ENCODE data around the gene RAD54L2. TPM values are rescaled to one million over a fixed set of nuclear protein-coding genes. Genes with fewer than 3 reads are reported as not detected.
"Not testable (repeated sequence)": the region's sequence is repeated elsewhere in the genome, so short reads cannot be mapped to it uniquely, and the experiment has no call there.

The RAD54L2 gene
- total RNA-seq, 2 experiments from 2014 or later, result 27.6 to 30.0 TPM

DNA sequence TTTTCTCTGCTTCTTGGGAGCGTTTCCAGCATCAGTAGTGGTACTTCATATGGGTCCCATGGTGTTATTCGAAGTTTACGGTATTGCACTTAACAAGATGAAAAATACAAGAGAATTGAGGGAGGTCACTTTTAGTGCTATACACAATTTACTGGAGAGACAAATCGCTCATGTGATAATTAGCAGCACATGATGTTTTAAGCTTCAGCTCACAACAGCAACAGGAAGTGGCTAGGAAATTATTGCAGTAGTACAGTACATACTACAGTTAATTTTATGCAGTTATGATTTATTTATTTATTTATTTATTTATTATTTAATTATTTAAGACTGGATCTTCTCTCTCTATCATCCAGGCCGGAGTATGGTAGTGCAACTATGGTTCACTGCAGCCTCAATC, 24.3 kb upstream of the RAD54L2 start:
- intact Hi-C loops (cut with micrococcal nuclease), result no loop called here
- no peaks in the 10 kb centered on the region for H3K27me3 Mint-ChIP-seq
- no peak for DNase-seq
- no peaks in the 10 kb centered on the region for H3K4me1 Mint-ChIP-seq (ENCODE audit: low read depth)
- CTCF ChIA-PET, result no interaction called here
- H3K27ac Mint-ChIP-seq, result no peak overlapping the region
- POLR2A ChIA-PET, result no interaction called here
- H3K36me3 Mint-ChIP-seq, result no peaks in the 10 kb centered on the region
- H3K4me3 Mint-ChIP-seq, result no peak overlapping the region
- no peaks in the 10 kb centered on the region for H3K9me3 Mint-ChIP-seq

DNA sequence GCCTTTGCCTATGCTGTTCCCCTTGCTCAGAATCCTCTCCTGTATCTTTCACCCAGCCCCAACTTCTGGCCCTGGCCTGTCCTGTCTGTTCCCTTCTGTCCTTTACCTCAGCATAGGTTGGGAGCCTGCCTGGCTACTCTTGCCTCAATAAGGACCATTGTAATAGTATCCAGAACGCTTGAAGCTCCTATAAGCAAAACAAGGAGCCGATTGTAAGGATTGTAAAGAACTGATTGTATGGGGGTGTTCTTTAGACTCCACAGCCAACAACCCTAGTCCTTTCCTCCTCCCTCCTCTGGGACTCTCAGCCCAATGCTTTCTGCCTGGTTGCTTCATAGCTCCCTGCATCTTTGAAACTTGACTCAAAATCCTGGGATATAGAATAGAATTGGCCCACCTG, 18.7 kb upstream of the RAD54L2 start:
- H3K36me3 Mint-ChIP-seq, result no peaks in the 10 kb centered on the region
- no peaks in the 10 kb centered on the region for H3K9me3 Mint-ChIP-seq
- intact Hi-C loops (cut with micrococcal nuclease), result no loop called here
- H3K27ac Mint-ChIP-seq, result no peak overlapping the region
- no peaks in the 10 kb centered on the region for H3K4me1 Mint-ChIP-seq (ENCODE audit: low read depth)
- no peaks in the 10 kb centered on the region for H3K27me3 Mint-ChIP-seq
- ChIA-PET CTCF (no interaction called here), POLR2A (no interaction called here)
- no peak overlapping the region for H3K4me3 Mint-ChIP-seq
- DNase-seq, result no peak

DNA sequence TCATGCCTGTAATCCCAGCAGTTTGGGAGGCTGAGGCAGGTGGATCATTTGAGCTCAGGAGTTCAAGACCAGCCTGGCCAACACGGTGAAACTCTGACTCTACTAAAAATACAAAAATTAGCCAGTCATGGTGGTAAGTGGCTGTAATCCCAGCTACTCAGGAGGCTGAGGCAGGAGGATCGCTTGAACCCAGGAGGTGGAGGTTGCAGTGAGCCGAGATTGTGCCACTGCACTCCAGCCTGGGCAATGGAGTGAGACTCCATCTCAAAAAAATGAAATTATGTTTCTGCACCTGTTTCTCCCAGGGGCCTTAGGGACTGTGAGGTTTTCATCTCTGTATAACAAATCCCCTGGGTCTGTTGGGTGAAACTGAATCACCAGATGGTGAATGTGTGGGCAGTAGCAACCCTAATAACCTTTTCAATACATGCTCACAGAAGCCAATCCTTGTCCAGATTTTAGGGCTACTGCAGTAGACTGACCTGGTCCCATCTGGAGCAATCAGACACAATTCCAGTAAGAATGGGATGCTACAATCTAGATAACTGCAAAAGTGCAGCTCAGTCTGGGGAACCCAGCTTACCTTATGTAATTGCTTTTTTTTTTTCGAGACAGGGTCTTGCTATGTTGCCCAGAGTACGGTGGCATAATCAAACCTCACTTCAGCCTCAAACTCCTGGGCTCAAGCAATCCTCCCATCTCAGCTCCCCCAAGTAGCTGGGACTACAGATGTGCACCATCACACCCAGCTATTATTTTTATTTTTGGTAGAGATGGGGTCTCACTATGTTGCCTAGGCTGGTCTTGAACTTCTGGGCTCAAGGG, 17.4 kb upstream of the RAD54L2 start:
- H3K9me3 Mint-ChIP-seq; POLR2A ChIA-PET; H3K4me3 Mint-ChIP-seq; H3K4me1 Mint-ChIP-seq (ENCODE audit: low read depth); DNase-seq; H3K36me3 Mint-ChIP-seq; CTCF ChIA-PET; H3K27ac Mint-ChIP-seq; H3K27me3 Mint-ChIP-seq; intact Hi-C loops (cut with micrococcal nuclease): not testable (repeated sequence)

GRCh38 chr3:51522273-51522962, 16.1 kb upstream of the RAD54L2 start:
- CTCF ChIA-PET, result no interaction called here
- no peak overlapping the region for H3K4me3 Mint-ChIP-seq
- H3K9me3 Mint-ChIP-seq, result no peaks in the 10 kb centered on the region
- POLR2A ChIA-PET, result no interaction called here
- H3K27ac Mint-ChIP-seq, result no peak overlapping the region
- H3K4me1 Mint-ChIP-seq (ENCODE audit: low read depth), result no peaks in the 10 kb centered on the region
- intact Hi-C loops (cut with micrococcal nuclease), result no loop called here
- DNase-seq, result no peak
- H3K36me3 Mint-ChIP-seq, result no peaks in the 10 kb centered on the region
- no peaks in the 10 kb centered on the region for H3K27me3 Mint-ChIP-seq

DNA sequence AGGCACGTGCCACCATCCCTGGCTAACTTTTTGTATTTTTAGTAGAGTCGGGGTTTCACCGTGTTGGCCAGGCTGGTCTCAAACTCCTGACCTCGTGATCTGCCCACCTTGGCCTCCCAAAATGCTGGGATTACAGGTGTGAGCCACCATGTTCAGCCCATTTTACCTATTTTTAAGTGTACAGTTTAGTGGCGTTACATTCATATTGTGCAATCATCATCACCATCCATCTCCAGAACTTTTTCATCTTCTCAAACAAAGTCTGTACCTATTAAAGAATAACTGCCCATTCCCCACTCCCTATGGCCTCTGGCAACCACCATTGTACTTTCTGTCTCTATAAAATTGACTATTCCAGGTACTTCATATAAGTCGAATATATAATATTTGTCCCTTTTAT, 13.6 kb upstream of the RAD54L2 start:
- POLR2A ChIA-PET; H3K36me3 Mint-ChIP-seq; H3K27me3 Mint-ChIP-seq; H3K27ac Mint-ChIP-seq; H3K4me1 Mint-ChIP-seq (ENCODE audit: low read depth); DNase-seq; H3K4me3 Mint-ChIP-seq; CTCF ChIA-PET; H3K9me3 Mint-ChIP-seq; intact Hi-C loops (cut with micrococcal nuclease): not testable (repeated sequence)

DNA sequence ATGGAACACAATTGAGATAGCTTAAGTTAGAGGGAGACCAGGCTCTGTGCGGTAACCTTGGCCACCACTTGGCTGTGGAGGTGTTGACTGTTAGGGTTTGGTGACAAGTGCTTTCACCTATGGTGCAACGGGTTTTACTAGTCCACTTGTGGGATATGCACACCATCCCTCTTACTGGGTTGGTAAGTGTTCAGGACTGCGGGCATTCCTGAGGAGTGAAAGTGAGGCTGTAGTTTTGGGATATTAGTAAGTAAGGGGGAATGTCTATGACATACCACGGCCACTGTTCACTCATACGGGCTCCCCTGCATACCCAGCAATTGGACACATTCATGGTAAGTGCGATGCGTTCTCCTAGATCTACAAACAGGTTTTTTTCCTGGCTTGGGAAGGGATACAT, 8.0 kb upstream of the RAD54L2 start:
- no peak for DNase-seq
- H3K4me3 Mint-ChIP-seq, result no peak overlapping the region
- POLR2A ChIA-PET, result no interaction called here
- no peaks in the 10 kb centered on the region for H3K4me1 Mint-ChIP-seq (ENCODE audit: low read depth)
- H3K36me3 Mint-ChIP-seq, result no peaks in the 10 kb centered on the region
- CTCF ChIA-PET, result no interaction called here
- peaks cover 2% of the 10 kb centered on the region for H3K27me3 Mint-ChIP-seq
- intact Hi-C loops (cut with micrococcal nuclease), result no loop called here
- H3K27ac Mint-ChIP-seq, result no peak overlapping the region
- no peaks in the 10 kb centered on the region for H3K9me3 Mint-ChIP-seq

GRCh38 chr3:51535146-51536019, 3.1 kb upstream of the RAD54L2 start:
- peaks cover 19% of the 10 kb centered on the region for H3K4me1 Mint-ChIP-seq (ENCODE audit: low read depth)
- no peaks in the 10 kb centered on the region for H3K36me3 Mint-ChIP-seq
- H3K4me3 Mint-ChIP-seq, result no peak overlapping the region
- intact Hi-C loops (cut with micrococcal nuclease), result no loop called here
- POLR2A ChIA-PET, result no interaction called here
- no peak overlapping the region for H3K27ac Mint-ChIP-seq
- no peak for DNase-seq
- H3K9me3 Mint-ChIP-seq, result no peaks in the 10 kb centered on the region
- CTCF ChIA-PET, result interaction anchor here (5.6 kb wide), 1 partner anchor 34 kb away, joined by 54 read pairs; the partner anchor contains the start of gene DCAF1
- peaks cover 2% of the 10 kb centered on the region for H3K27me3 Mint-ChIP-seq

DNA sequence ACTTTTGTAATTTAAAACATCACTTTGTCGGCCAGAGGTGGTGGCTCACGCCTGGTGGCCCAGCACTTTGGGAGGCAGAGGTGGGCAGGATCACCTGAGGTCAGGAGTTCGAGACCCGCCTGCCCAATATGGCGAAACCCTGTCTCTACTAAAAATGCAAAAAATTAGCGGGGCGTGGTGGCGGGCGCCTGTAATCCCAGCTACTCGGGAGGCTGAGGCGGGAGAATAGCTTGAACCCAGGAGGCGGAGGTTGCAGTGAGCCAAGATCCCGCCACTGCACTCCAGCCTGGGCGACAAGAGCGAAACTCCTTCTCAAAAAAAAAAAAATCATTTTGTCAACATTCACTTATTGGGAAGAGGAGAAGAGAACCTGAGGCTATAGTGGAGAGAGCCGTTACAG, 888 bp upstream of the RAD54L2 start:
- not testable (repeated sequence) for H3K9me3 Mint-ChIP-seq, H3K27me3 Mint-ChIP-seq, H3K27ac Mint-ChIP-seq, DNase-seq, H3K36me3 Mint-ChIP-seq
- ChIA-PET POLR2A (interaction anchor here (1.2 kb wide), 1 partner anchor 38 kb away, joined by 8 read pairs; the partner anchor contains the start of gene DCAF1), CTCF (interaction anchor here (1.0 to 5.6 kb wide), 3 partner anchors 36 to 144 kb away, joined by 5 to 54 read pairs (median 14); partner anchors contain the start of gene DCAF1)
- Mint-ChIP-seq H3K4me1 (ENCODE audit: low read depth) (peaks cover 27% of the 10 kb centered on the region), H3K4me3 (peak overlapping the region; percentile 88)
- intact Hi-C loops (cut with micrococcal nuclease), result loop anchor here (1.0 to 2.0 kb wide), 2 partner anchors 35 to 147 kb away; partner anchors contain the start of gene RBM15B

GRCh38 chr3:51538115-51538458, 432 bp upstream of the RAD54L2 start:
- H3K4me3 Mint-ChIP-seq, result peak overlapping the region; percentile 88
- no peaks in the 10 kb centered on the region for H3K36me3 Mint-ChIP-seq
- ChIA-PET CTCF (interaction anchor here (1.0 to 5.6 kb wide), 4 partner anchors 12 to 144 kb away, joined by 5 to 54 read pairs (median 10); partner anchors contain the start of gene DCAF1), POLR2A (interaction anchor here (1.2 kb wide), 1 partner anchor 38 kb away, joined by 8 read pairs; the partner anchor contains the start of gene DCAF1)
- peaks cover 27% of the 10 kb centered on the region for H3K4me1 Mint-ChIP-seq (ENCODE audit: low read depth)
- H3K27ac Mint-ChIP-seq, result peak overlapping the region; percentile 87
- no peaks in the 10 kb centered on the region for H3K27me3 Mint-ChIP-seq
- no peaks in the 10 kb centered on the region for H3K9me3 Mint-ChIP-seq
- intact Hi-C loops (cut with micrococcal nuclease), result loop anchor here (1.0 to 2.0 kb wide), 2 partner anchors 36 to 147 kb away; partner anchors contain the start of gene RBM15B
- DNase-seq, result peak; percentile 17

DNA sequence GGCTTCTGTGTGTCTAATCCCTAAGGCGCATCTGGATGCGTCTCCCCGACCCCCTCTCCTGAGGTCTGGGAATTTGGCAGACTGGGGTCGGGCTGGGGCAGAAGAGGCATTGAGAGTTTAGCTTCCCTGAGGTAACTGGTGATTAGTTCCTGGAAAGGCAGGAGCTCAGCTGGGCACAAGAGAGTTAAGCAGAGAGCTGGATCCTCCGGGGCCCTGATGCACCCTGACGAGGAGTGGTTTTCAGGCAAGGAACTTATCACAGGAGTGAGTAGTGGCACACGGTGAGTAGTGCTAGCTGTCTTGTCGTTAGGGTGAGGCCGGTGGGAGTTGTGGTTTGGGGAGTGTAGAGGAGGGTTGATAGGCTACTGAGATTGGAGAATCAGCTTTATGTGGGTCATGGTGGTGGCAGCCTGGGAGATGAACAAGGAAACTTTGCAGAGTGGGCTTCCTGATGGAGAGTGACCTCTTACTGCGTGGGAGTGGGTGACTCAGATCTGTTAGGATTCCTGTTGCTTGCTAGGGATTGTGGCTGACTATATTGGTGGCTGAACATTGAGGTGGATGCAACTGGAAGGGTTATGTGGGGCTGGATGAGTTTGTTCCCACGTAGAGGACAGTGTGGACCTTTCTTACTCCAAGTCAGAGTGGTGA, 897 bp downstream of the RAD54L2 start:
- Mint-ChIP-seq H3K9me3 (no peaks in the 10 kb centered on the region), H3K4me1 (ENCODE audit: low read depth) (peaks cover 28% of the 10 kb centered on the region), H3K27ac (peak overlapping the region; percentile 82), H3K36me3 (peaks cover 2% of the 10 kb centered on the region), H3K27me3 (no peaks in the 10 kb centered on the region), H3K4me3 (peak overlapping the region; percentile 77)
- ChIA-PET CTCF (interaction anchor here (0.8 to 5.6 kb wide), 7 partner anchors 11 to 150 kb away, joined by 3 to 54 read pairs (median 6); partner anchors contain the start of gene DCAF1), POLR2A (interaction anchor here (0.9 to 1.8 kb wide), 4 partner anchors 15 to 142 kb away, joined by 3 to 9 read pairs (median 6); partner anchors contain the start of gene DCAF1)
- intact Hi-C loops (cut with micrococcal nuclease), result loop anchor here (2.0 kb wide), 1 partner anchor 149 kb away; the partner anchor contains the start of gene RBM15B
- peak; percentile 76 for DNase-seq

DNA sequence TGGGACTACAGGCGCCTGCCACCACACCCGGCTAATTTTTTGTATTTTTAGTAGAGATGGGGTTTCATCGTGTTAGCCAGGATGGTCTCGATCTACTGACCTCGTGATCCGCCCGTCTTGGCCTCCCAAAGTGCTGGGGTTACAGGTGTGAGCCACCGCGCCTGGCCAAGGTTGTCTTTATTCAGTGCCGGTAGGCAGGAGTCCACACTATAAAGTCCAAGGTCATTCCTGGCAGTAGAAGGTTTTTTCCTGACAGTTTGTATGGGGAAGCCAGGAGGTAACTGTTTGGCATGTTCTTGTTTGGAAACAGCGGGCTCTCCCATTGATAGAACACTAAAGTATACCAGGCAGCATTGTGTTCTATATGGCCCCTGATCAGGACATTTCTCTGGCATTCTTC, 4.1 kb downstream of the RAD54L2 start:
- H3K4me1 Mint-ChIP-seq (ENCODE audit: low read depth), result peaks cover 22% of the 10 kb centered on the region
- CTCF ChIA-PET, result interaction anchor here (1.0 kb wide), 1 partner anchor 17 kb away, joined by 3 read pairs; no protein-coding TSS in a partner anchor
- H3K36me3 Mint-ChIP-seq; H3K27me3 Mint-ChIP-seq; H3K27ac Mint-ChIP-seq; H3K4me3 Mint-ChIP-seq; POLR2A ChIA-PET; DNase-seq; H3K9me3 Mint-ChIP-seq; intact Hi-C loops (cut with micrococcal nuclease): not testable (repeated sequence)
